GM10266 (cell line): Measurements from ENCODE around the gene ELOVL5.

ENCODE experiments used
- DNase-seq: peaks from one replicate; pipeline ENCODE4 v3.0.0; 2012; ENCODE audit errors: extremely low spot score
- TF ChIP-seq, protein P1 (sequence below): IDR thresholded peaks from 2 replicates; pipeline ENCODE4 v1.5.1; 2012; ENCODE audit warnings: mild to moderate bottlenecking, low read depth; ENCODE audit not compliant: control insufficient read depth, insufficient read depth; ENCODE audit errors: missing control alignments

ELOVL5 gene

GRCh38 chr6:53382421-53382820 lies 33.7 kb upstream of the ELOVL5 start:
- no peak for DNase-seq
- TF ChIP-seq, protein P1, sequence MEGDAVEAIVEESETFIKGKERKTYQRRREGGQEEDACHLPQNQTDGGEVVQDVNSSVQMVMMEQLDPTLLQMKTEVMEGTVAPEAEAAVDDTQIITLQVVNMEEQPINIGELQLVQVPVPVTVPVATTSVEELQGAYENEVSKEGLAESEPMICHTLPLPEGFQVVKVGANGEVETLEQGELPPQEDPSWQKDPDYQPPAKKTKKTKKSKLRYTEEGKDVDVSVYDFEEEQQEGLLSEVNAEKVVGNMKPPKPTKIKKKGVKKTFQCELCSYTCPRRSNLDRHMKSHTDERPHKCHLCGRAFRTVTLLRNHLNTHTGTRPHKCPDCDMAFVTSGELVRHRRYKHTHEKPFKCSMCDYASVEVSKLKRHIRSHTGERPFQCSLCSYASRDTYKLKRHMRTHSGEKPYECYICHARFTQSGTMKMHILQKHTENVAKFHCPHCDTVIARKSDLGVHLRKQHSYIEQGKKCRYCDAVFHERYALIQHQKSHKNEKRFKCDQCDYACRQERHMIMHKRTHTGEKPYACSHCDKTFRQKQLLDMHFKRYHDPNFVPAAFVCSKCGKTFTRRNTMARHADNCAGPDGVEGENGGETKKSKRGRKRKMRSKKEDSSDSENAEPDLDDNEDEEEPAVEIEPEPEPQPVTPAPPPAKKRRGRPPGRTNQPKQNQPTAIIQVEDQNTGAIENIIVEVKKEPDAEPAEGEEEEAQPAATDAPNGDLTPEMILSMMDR: no peak

GRCh38 chr6:53378208-53378607 lies 29.5 kb upstream of the ELOVL5 start:
- DNase-seq: no peak
- TF ChIP-seq, protein P1: no peak

DNA sequence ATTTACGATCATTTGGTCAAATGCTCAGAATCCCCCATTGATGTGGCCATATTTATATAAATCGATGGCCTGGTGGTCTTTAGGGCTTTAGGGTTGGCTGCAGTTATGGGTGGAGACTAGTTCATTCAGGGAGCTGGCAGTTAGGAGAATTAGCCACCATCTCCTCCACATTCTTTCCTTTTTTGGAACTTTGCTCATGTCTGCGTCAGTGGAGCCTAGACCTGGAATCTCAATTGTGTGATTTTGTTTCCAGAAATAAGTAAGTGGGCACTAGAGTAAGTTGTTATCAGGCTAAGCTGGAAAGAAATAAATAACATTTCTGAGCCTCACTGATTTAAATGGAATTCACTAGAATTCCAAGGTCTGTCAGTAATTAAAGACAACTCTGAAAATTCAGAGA lies 29.0 kb upstream of the ELOVL5 start:
- no peak for DNase-seq
- TF ChIP-seq, protein P1: no peak

- TF ChIP-seq, protein P1: no peak
- no peak for DNase-seq
These were observed 28.5 kb upstream of the ELOVL5 start for GRCh38 chr6:53377289-53377688.

GRCh38 chr6:53376661-53377226 lies 28.0 kb upstream of the ELOVL5 start:
- TF ChIP-seq, protein P1: no peak
- DNase-seq: no peak

DNA sequence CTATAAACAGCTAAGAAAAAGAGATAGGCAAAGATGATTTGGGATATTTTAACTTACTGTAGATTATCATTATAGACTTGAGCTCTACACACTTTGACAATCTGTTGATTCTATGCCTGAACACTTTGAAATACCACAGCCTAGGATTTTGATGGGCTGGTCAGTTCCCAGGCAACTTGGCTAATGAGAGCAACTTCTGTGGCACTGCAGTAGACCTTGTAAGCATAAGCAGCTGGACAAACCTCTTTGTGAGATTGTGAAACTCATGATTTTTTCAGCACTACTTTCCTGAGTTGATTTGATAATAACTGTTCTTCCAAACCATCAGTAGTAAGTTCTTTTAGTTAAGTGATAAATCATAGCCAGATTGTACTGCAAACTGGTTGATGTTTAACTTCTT lies 27.1 kb upstream of the ELOVL5 start:
- TF ChIP-seq, protein P1: no peak
- DNase-seq: no peak

- TF ChIP-seq, protein P1: no peak
- no peak for DNase-seq
These were observed 24.9 kb upstream of the ELOVL5 start for GRCh38 chr6:53373638-53374037.
